CD14-positive monocyte (primary cell): ENCODE measurements around the gene RNF141. TPM values are rescaled to one million over a fixed set of nuclear protein-coding genes. Genes with fewer than 3 reads are reported as not detected.

Source experiments
- DNase-seq, 3 donors: peaks; one replicate each; pipeline ENCODE4 v3.0.0-alpha.2; 2011 to 2022
- H2AFZ ChIP-seq: 2 replicates; pipeline ENCODE4 v1.6.0; 2012; ENCODE audit warnings: mild to moderate bottlenecking, low read depth, low read length, inconsistent platforms; ENCODE audit not compliant: insufficient read depth, poor library complexity, severe bottlenecking
- H3K27ac ChIP-seq, 2 donors: 1 replicate in 1 of 2; 2 replicates in 1 of 2; pipeline ENCODE4 v1.5.1; 2012 to 2013; ENCODE audit warnings: low read length in 2 of 2, control low read depth in 1 of 2, inconsistent platforms in 1 of 2, low read depth in 1 of 2, mild to moderate bottlenecking in 1 of 2
- H3K27me3 ChIP-seq, 2 donors: one replicate each; pipeline versions ENCODE4 v1.6.0 to v1.6.1; 2011 to 2013; ENCODE audit warnings: low read length in 2 of 2; ENCODE audit not compliant: control insufficient read depth in 2 of 2, insufficient read depth in 2 of 2
- H3K36me3 ChIP-seq, 2 donors: replicated peaks in 1 of 2; 1 replicate in 1 of 2; 2 replicates in 1 of 2; pipeline versions ENCODE4 v1.5.1 to v1.6.1; 2012 to 2013; ENCODE audit warnings: low read length in 2 of 2, control low read depth in 1 of 2, inconsistent platforms in 1 of 2, mild to moderate bottlenecking in 1 of 2; ENCODE audit not compliant: insufficient read depth in 2 of 2, control insufficient read depth in 1 of 2
- H3K4me1 ChIP-seq, 2 donors: 1 replicate in 1 of 2; 2 replicates in 1 of 2; pipeline versions ENCODE4 v1.5.1 to v1.6.1; 2012 to 2013; ENCODE audit warnings: low read length in 2 of 2, control low read depth in 1 of 2, inconsistent platforms in 1 of 2, mild to moderate bottlenecking in 1 of 2, moderate library complexity in 1 of 2; ENCODE audit not compliant: insufficient read depth in 2 of 2, control insufficient read depth in 1 of 2
- H3K4me2 ChIP-seq: replicated peaks from 2 replicates; pipeline ENCODE3; 2012; ENCODE audit warnings: low read length, moderate library complexity, mild to moderate bottlenecking; ENCODE audit not compliant: poor library complexity, severe bottlenecking; ENCODE audit errors: extremely low read depth
- H3K4me3 ChIP-seq, 3 experiments: fragments of 200-600 bp in 1 of 3; sonication (generic) in 1 of 3; replicated peaks in 1 of 3; 1 replicate in 2 of 3; 2 replicates in 1 of 3; pipeline ENCODE4 v1.5.1; 2011 to 2013; ENCODE audit warnings: low read length in 3 of 3, mild to moderate bottlenecking in 3 of 3, control low read depth in 2 of 3, low read depth in 2 of 3, inconsistent platforms in 1 of 3, moderate library complexity in 1 of 3
- H3K79me2 ChIP-seq: 2 replicates; pipeline ENCODE4 v1.6.0; 2012; ENCODE audit warnings: mild to moderate bottlenecking, control low read depth, inconsistent platforms, low read length, moderate library complexity; ENCODE audit not compliant: insufficient read depth
- H3K9ac ChIP-seq: 2 replicates; pipeline ENCODE4 v1.6.0; 2017; ENCODE audit warnings: low read length, mild to moderate bottlenecking; ENCODE audit not compliant: insufficient read depth, poor library complexity, severe bottlenecking
- H3K9me3 ChIP-seq, 2 donors: replicated peaks in 1 of 2; 1 replicate in 1 of 2; 2 replicates in 1 of 2; pipeline versions ENCODE4 v1.5.1 to v1.6.1; 2012 to 2013; ENCODE audit warnings: low read length in 2 of 2, control low read depth in 1 of 2; ENCODE audit not compliant: control insufficient read depth in 1 of 2, insufficient read depth in 1 of 2
- H4K20me1 ChIP-seq: 2 replicates; pipeline ENCODE4 v1.6.0; 2012; ENCODE audit warnings: mild to moderate bottlenecking, low read length, control low read depth, moderate library complexity; ENCODE audit not compliant: insufficient read depth
- H3K27ac Mint-ChIP-seq, 7 donors: one replicate each; pipeline ENCODE4 v1.8.0; 2020; ENCODE audit warnings: mild to moderate bottlenecking in 7 of 7, mixed read lengths in 7 of 7, moderate library complexity in 6 of 7, inconsistent platforms in 2 of 7
- H3K27me3 Mint-ChIP-seq, 3 donors: one replicate each; pipeline ENCODE4 v1.8.0; 2021 to 2022; ENCODE audit warnings: low read depth in 3 of 3, mild to moderate bottlenecking in 3 of 3, mixed read lengths in 3 of 3, moderate library complexity in 3 of 3, inconsistent platforms in 1 of 3
- H3K36me3 Mint-ChIP-seq, 2 donors: one replicate each; pipeline ENCODE4 v1.8.0; 2020; ENCODE audit warnings: mixed read lengths in 2 of 2, inconsistent platforms in 1 of 2, mild to moderate bottlenecking in 1 of 2
- H3K4me1 Mint-ChIP-seq: one replicate; pipeline ENCODE4 v1.8.0; 2020; ENCODE audit warnings: mild to moderate bottlenecking, mixed read lengths
- H3K4me3 Mint-ChIP-seq, 2 donors: one replicate each; pipeline ENCODE4 v1.8.0; 2020; ENCODE audit warnings: mild to moderate bottlenecking in 2 of 2, mixed read lengths in 2 of 2, moderate library complexity in 1 of 2
- H3K9me3 Mint-ChIP-seq, 7 donors: one replicate each; pipeline ENCODE4 v1.8.0; 2020 to 2022; ENCODE audit warnings: mixed read lengths in 7 of 7, mild to moderate bottlenecking in 6 of 7, moderate library complexity in 6 of 7, inconsistent platforms in 2 of 7
- WGBS: methylation state at CpG from one replicate; pipeline ENCODE4 v1.1.5; 2013; ENCODE audit warnings: missing lambda C conversion rate; ENCODE audit not compliant: insufficient coverage; 5-methylcytosine and 5-hydroxymethylcytosine counted together
- intact Hi-C, 2 donors: fragments of 100-400 bp; cut with micrococcal nuclease; formaldehyde crosslinking; loops; one replicate each; pipeline versions ENCODE4 v1.15.0 to v1.15.1; 2023
- polyA plus RNA-seq, 3 donors: library from polyadenylated mRNA; depleted of rRNA in 1 of 3; unstranded in 2 of 3; stranded (reverse) in 1 of 3; fragments of 300-500 nt in 2 of 3; fragments of >200 nt in 1 of 3; fragmentation: Illumina TruSeq in 2 of 3; gene quantifications; 1 replicate in 2 of 3; 2 replicates in 1 of 3; pipeline ENCODE4 v1.2.3, GENCODE V29; 2012 to 2021
- TF ChIP-seq, protein P1 (sequence below): fragments of 200-600 bp; IDR thresholded peaks from one replicate; pipeline ENCODE4 v1.8.0; 2022; ENCODE audit warnings: antibody characterized with exemption, mild to moderate bottlenecking

The RNF141 gene
- polyA plus RNA-seq, 3 donors, result 19.7 to 114 (median 98.3) TPM

- H3K27ac Mint-ChIP-seq, result no peak overlapping the region
- peaks cover 11% of the 10 kb centered on the region for H3K4me1 Mint-ChIP-seq
Observed at GRCh38 chr11:10533323-10533722, 7.7 kb downstream of the RNF141 start.

DNA sequence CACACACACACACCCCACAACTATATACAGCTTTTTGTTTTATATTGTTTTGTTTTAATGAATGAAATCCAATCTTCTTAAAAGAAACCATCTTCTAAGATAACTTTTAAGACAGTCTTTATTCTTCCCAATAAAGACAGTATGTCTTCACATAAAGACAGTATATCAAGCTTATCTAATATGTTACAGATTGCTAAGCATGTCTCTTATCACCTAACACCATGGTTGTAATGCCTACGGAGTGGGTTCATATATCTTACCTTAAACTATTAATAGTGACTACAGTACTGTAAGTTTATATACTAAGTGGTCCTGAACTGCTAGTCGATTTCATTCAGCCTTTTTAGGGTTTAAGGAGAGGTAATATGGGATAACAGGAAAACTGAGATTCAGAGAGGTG is 8.5 kb downstream of the RNF141 start:
- DNase-seq, result no peak
- H2AFZ ChIP-seq, result no peak overlapping the region
- Mint-ChIP-seq H3K4me3 (no peak overlapping the region), H3K27me3 (no peaks in the 10 kb centered on the region), H3K9me3 (no peaks in the 10 kb centered on the region), H3K27ac (no peak overlapping the region), H3K36me3 (peaks cover 47 to 57% of the 10 kb centered on the region in 2 donors), H3K4me1 (peaks cover 6% of the 10 kb centered on the region)
- H3K9me3 ChIP-seq, result no peaks in the 10 kb centered on the region
- H3K27me3 ChIP-seq, result no peaks in the 10 kb centered on the region
- no peak overlapping the region for H3K4me3 ChIP-seq
- peaks cover 2% of the 10 kb centered on the region for H3K79me2 ChIP-seq
- H3K4me2 ChIP-seq, result no peak overlapping the region
- H3K27ac ChIP-seq, result no peak overlapping the region
- TF ChIP-seq, protein P1, sequence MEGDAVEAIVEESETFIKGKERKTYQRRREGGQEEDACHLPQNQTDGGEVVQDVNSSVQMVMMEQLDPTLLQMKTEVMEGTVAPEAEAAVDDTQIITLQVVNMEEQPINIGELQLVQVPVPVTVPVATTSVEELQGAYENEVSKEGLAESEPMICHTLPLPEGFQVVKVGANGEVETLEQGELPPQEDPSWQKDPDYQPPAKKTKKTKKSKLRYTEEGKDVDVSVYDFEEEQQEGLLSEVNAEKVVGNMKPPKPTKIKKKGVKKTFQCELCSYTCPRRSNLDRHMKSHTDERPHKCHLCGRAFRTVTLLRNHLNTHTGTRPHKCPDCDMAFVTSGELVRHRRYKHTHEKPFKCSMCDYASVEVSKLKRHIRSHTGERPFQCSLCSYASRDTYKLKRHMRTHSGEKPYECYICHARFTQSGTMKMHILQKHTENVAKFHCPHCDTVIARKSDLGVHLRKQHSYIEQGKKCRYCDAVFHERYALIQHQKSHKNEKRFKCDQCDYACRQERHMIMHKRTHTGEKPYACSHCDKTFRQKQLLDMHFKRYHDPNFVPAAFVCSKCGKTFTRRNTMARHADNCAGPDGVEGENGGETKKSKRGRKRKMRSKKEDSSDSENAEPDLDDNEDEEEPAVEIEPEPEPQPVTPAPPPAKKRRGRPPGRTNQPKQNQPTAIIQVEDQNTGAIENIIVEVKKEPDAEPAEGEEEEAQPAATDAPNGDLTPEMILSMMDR, result no peak
- peaks cover 4% of the 10 kb centered on the region for H4K20me1 ChIP-seq
- H3K36me3 ChIP-seq, result peaks cover 56 to 64% of the 10 kb centered on the region in 2 donors
- H3K9ac ChIP-seq, result no peak overlapping the region
- H3K4me1 ChIP-seq, result peaks cover 0 to 3% of the 10 kb centered on the region in 2 donors
- intact Hi-C loops, result no loop called here
- no CpG with 5 or more reads among the region's 2 CpGs for WGBS

More at GRCh38 chr11:10533323-10533722, 7.7 kb downstream of the RNF141 start:
- no peak overlapping the region for H3K27ac ChIP-seq
- H3K4me3 ChIP-seq, result no peak overlapping the region
- Mint-ChIP-seq H3K9me3 (no peaks in the 10 kb centered on the region), H3K36me3 (peaks cover 41 to 51% of the 10 kb centered on the region in 2 donors), H3K4me3 (no peak overlapping the region), H3K27me3 (no peaks in the 10 kb centered on the region)
- TF ChIP-seq, protein P1, result no peak
- DNase-seq, result no peak
- peaks cover 48 to 57% of the 10 kb centered on the region in 2 donors for H3K36me3 ChIP-seq
- no peak overlapping the region for H3K4me2 ChIP-seq
- H3K79me2 ChIP-seq, result peaks cover 9% of the 10 kb centered on the region
- H3K4me1 ChIP-seq, result peaks cover 0 to 5% of the 10 kb centered on the region in 2 donors
- peaks cover 4% of the 10 kb centered on the region for H4K20me1 ChIP-seq
- no peak overlapping the region for H2AFZ ChIP-seq
- no peak overlapping the region for H3K9ac ChIP-seq
- intact Hi-C loops, result no loop called here
- no peaks in the 10 kb centered on the region for H3K9me3 ChIP-seq
- H3K27me3 ChIP-seq, result no peaks in the 10 kb centered on the region
